Measurements from ENCODE around the gene SHC2. TPM values are rescaled to one million over a fixed set of nuclear protein-coding genes. Genes with fewer than 3 reads are reported as not detected.

Gene SHC2
- total and polyA plus RNA-seq, 7 donors = 1.8 to 49.9 (median 17.8) TPM

- peaks cover 8 to 22% (median 18%) of the 10 kb centered on the region in 3 donors for H3K27me3 ChIP-seq
- no peak overlapping the region for H3K4me3 ChIP-seq
- H3K9me3 ChIP-seq = no peaks in the 10 kb centered on the region
- 70% methylated on average over 19 of the region's 19 CpGs for WGBS, 2 donors
- no peaks in the 10 kb centered on the region for H3K36me3 ChIP-seq
- DNase-seq = no peak
- H3K27ac ChIP-seq = no peak overlapping the region
- H3K4me1 ChIP-seq = peaks cover 0 to 16% (median 16%) of the 10 kb centered on the region in 4 donors
- intact Hi-C loops (cut with DNase I) = no loop called here
- no peak for TF ChIP-seq POLR2A (IDR thresholded peaks at IDR 0.05)
- TF ChIP-seq EP300 (IDR thresholded peaks at IDR 0.05) = no peak
- no peak for TF ChIP-seq CTCF (IDR thresholded peaks at IDR 0.05)
- TF ChIP-seq POLR2AphosphoS5 (IDR thresholded peaks at IDR 0.05) = no peak
Observed at GRCh38 chr19:492091-492531, 31.3 kb upstream of the SHC2 start.

DNA sequence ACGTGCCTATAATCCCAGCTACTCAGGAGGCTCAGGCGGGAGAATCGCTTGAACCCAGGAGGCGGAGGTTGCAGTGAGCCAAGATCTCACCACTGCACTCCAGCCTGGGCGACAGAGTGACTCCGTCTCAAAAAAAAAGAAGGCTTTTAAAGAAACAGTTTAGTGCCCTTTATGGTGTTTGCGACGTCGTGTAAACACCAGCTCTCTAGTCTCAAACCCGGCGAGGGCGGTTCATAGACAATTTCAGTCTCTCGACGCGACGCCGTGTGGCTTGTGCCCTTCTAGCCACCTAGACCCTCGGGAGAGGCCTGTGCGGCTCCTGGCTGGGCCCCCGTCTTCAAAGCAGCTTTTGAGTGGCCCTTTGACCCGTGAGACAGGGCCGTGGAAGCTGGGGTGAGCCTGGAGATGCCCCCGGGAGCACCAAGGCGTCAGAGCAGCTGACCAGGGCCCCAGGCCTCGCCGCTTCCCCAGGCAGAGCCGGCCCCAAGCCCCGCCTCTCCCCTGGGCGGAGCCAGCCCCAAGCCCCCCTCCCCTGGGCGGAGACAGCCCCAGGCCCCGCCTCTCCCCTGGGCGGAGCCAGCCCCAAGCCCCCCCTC is 30.4 kb upstream of the SHC2 start:
- no peak for DNase-seq
- 32 to 69% methylated on average over 32 of the region's 32 CpGs for WGBS, 2 donors
- no peak overlapping the region for H3K27ac ChIP-seq
- H3K4me1 ChIP-seq = peaks cover 0 to 18% (median 16%) of the 10 kb centered on the region in 4 donors
- peaks cover 7 to 22% (median 18%) of the 10 kb centered on the region in 3 donors for H3K27me3 ChIP-seq
- H3K4me3 ChIP-seq = no peak overlapping the region
- no peaks in the 10 kb centered on the region for H3K36me3 ChIP-seq
- no peaks in the 10 kb centered on the region for H3K9me3 ChIP-seq
- intact Hi-C loops (cut with DNase I) = no loop called here
- no peak for TF ChIP-seq POLR2AphosphoS5 (IDR thresholded peaks at IDR 0.05)

GRCh38 chr19:489418-490196 is 28.8 kb upstream of the SHC2 start:
- Histone ChIP-seq H3K4me3 (peak overlapping the region; percentile 82 to 89 (median 84)), H3K36me3 (no peaks in the 10 kb centered on the region), H3K9me3 (no peaks in the 10 kb centered on the region), H3K27ac (peak overlapping the region; percentile 89 to 95 (median 92)), H3K27me3 (peaks cover 0 to 20% (median 19%) of the 10 kb centered on the region in 3 donors), H3K4me1 (peaks cover 0 to 16% (median 12%) of the 10 kb centered on the region in 4 donors)
- intact Hi-C loops (cut with DNase I) = loop anchor here (1.0 to 5.0 kb wide), 2 partner anchors 17 to 42 kb away; no protein-coding TSS in a partner anchor
- no peak for DNase-seq
- 27 to 39% methylated on average over 61 of the region's 61 CpGs for WGBS, 2 donors
- TF ChIP-seq CTCF (IDR thresholded peaks at IDR 0.05) (no peak), POLR2AphosphoS5 (IDR thresholded peaks at IDR 0.05) (no peak), EP300 (IDR thresholded peaks at IDR 0.05) (no peak), POLR2A (IDR thresholded peaks at IDR 0.05) (no peak)

GRCh38 chr19:488505-489417 is 27.9 kb upstream of the SHC2 start:
- DNase-seq = peak; percentile 97
- Histone ChIP-seq H3K9me3 (no peaks in the 10 kb centered on the region), H3K4me1 (peaks cover 0 to 16% (median 12%) of the 10 kb centered on the region in 4 donors), H3K36me3 (no peaks in the 10 kb centered on the region), H3K27ac (peak overlapping the region; percentile 89 to 95 (median 92)), H3K4me3 (peak overlapping the region; percentile 82 to 89 (median 84)), H3K27me3 (peaks cover 0 to 21% (median 17%) of the 10 kb centered on the region in 3 donors)
- intact Hi-C loops (cut with DNase I) = loop anchor here (1.0 to 5.0 kb wide), 2 partner anchors 18 to 41 kb away; no protein-coding TSS in a partner anchor
- TF ChIP-seq POLR2AphosphoS5 (IDR thresholded peaks at IDR 0.05) = peak; percentile 79 to 95 (median 88)
- no peak for TF ChIP-seq EP300 (IDR thresholded peaks at IDR 0.05)
- TF ChIP-seq CTCF (IDR thresholded peaks at IDR 0.05) = no peak
- TF ChIP-seq POLR2A (IDR thresholded peaks at IDR 0.05) = peak; percentile 36 to 76
- 1% methylated on average over 114 of the region's 114 CpGs for whole genome bisulfite sequencing, 2 donors
